ENCODE data around the gene D2HGDH.
"Not testable (repeated sequence)": the region's sequence is repeated elsewhere in the genome, so short reads cannot be mapped to it uniquely, and the experiment has no call there.

D2HGDH gene

DNA sequence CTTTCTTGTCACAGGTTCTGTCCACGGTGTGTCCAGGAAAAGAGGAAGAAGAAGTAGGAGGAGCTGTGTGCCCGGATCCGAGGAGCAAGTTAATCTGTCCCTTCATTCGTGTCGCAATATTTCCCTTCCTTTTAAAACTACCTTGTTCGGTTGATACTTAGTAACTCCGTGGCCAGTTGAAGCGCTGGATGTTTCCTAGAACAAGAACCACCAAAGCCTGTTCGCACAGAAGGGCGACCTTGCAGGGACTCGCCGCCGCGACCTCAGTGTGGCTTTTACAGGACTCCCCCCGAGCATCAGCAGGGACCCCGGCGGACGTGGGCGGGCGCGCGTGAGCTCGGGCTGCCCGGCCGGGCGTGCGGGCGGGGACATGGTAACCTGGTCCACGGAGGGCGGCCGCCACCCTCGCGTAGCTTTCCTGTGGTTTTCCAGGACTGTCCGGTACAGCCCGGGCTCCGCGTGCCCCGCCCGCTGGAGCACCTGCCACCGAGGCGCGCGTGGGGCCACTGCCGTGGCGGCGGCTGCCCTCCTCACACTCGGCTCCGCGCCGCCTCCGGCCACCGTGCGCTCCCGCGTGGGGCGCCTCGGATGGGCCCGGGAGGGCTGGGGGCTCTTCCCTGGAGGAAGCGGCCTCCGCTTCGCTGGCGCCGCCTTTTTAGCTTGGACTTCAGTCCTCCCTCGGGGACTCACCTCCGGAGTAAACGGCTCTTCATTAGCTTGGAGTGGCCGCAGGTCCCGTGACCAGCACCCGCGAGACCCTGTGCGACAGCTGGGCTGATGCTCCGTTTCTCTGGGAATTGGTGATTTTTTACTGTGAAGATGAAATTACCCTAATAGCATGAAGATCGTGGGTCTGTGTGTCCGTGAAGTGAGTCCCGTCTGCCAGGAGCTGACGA is 9.2 kb upstream of the D2HGDH start:
- no peak for DNase-seq (ENCODE audit: low read depth)

GRCh38 chr2:241726459-241726858 is 8.0 kb upstream of the D2HGDH start:
- no peak for DNase-seq (ENCODE audit: low read depth)

- no peak for DNase-seq (ENCODE audit: low read depth)
Observed at GRCh38 chr2:241728000-241728399, 6.4 kb upstream of the D2HGDH start.

GRCh38 chr2:241728627-241729026 is 5.8 kb upstream of the D2HGDH start:
- no peak for DNase-seq (ENCODE audit: low read depth)

- DNase-seq (ENCODE audit: low read depth): no peak
Observed at GRCh38 chr2:241729868-241730267, 4.6 kb upstream of the D2HGDH start.

DNA sequence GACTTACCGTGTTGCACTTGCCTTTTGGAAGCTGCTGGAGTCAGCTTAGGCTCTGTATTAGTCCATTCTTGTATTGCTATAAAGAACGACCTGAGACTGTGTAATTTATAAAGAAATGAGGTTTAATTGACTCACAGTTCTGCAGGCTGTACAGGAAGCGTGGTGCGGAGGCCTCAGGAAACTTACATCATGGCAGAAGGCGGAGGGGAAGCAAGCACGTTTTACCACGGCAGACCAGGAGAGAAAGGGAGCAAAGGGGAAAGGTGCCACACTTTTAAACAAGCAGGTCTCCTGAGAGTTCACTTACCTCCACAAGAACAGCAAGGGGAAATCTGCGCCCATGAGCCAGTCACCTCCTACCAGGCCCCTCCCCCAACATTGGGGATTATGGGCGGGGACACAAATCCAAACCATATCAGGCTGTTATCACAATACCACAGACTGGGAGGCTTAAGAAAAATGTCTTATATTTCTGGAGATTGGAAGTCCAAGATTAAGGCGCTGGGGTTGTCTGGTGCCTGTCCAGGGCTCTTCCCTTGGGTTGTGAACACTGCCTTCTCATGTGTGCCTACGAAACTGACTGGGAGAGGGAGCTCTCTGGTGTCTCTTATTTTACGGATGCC is 3.6 kb upstream of the D2HGDH start:
- no peak for DNase-seq (ENCODE audit: low read depth)

GRCh38 chr2:241732513-241733186 is 1.8 kb upstream of the D2HGDH start:
- DNase-seq (ENCODE audit: low read depth): peak; percentile 36

DNA sequence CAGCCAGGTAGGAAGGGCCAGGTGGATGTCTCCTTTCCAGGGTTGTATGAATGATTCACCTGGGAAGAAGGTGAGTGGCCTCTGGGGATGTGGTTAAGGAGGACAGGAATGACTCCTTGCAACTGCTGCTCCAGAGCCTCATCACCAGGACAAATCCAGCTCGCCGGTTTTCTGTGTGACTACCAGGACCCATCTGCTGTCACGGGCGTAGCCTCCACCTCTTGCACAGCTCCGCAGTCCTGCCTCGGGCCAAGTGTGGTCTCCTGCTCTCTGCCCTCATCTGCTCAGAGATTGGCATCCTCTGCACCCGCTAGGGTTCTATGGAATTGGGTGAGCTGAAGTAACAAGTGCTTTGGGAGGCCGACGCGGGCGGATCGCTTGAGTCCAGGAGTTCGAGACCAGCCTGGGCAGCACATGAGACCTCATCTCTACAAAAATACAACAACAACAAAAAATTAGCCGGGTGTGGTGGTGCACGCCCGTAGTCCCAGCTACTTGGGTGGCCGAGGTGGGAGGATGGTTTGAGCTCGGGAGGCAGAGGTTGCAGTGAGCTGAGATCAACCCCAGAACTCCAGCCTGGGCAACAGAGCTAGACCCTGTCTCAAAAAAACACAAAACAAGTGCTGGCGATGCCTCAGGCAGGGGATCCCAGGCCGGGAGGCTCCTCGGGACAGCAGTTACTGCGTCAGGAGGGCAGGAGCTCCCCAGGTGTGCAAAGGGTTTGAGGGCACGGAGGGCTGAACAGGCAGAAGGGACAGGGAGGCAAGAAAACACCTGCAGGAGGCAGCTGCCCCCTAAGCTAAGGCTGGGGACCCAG is 831 bp upstream of the D2HGDH start:
- DNase-seq (ENCODE audit: low read depth): no peak

- no peak for DNase-seq (ENCODE audit: low read depth)
Observed at GRCh38 chr2:241734208-241734466, 293 bp upstream of the D2HGDH start.

GRCh38 chr2:241736111-241736510 is 1.7 kb downstream of the D2HGDH start:
- DNase-seq (ENCODE audit: low read depth): no peak

DNA sequence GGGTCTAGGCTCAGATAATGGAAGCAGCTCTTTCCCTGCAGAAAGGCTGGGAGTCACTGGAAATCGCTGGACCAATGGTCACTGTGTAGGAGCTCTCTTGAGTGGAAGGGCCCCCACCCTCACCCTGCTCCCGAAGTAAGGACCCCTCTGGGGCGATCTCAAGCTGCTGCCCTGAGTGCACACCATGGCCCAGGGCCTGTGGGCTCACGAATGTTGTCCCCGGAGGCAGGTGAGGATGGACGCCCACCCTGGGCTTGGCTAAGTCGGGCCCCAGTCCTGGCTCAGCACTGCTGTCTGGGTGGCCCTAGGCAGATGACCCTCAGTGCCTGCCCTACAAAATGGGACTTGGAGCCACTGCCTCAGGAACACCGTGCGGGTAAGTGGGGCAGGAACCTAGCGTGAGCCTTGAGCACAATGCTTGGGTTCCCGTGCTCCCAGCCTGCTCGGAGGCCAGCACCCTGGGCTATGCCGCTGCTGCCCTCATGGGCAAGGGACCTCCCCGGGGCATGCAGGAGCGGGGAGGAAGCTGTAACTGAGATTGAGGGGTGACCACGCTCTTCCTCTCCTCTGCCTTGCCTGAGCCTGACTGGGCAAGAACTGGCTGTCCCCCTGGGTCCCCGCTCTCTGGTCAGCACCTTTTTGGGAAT is 3.7 kb downstream of the D2HGDH start:
- no peak for DNase-seq (ENCODE audit: low read depth)

DNA sequence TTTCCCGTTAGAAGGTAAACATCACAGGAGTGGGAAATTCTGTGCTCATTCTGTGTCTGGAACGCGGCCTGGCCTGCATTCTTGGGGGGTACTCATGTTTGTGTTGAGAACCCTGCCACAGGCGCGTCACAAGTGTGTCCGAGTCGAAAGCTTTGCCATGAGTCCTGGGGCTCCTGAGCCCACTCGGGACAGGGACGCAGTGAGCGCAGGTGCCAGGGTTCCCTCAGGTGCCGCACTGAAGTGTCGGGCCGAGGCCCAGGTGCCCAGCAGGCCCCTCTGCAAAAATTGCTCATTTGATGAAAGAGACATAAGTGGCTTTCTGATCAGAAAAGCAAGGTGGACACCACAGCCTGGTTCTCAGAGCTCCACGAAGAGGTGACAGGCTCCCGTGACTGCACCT is 4.7 kb downstream of the D2HGDH start:
- DNase-seq (ENCODE audit: low read depth): no peak

GRCh38 chr2:241739651-241740050 is 5.2 kb downstream of the D2HGDH start:
- peak; percentile 15 for DNase-seq (ENCODE audit: low read depth)

DNA sequence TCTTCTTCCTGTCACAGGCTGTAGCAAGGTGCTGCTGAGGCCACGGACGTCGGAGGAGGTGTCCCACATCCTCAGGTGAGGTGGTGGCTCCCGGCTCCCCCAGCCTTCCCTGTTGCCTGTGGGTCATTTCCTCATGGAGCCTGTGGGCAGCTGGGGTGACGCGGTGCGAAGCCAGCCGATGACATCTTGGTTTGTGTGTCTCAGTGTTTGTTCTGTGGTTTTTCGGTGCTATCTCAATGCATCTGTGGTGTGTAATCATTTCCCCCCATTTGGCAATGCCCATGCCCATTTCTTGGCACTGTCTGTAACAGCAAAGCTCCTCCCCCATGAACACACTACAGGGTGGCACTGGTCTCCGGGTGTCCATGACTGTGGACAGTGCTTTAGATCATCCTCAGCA is 6.6 kb downstream of the D2HGDH start:
- peak; percentile 17 for DNase-seq (ENCODE audit: low read depth)

DNA sequence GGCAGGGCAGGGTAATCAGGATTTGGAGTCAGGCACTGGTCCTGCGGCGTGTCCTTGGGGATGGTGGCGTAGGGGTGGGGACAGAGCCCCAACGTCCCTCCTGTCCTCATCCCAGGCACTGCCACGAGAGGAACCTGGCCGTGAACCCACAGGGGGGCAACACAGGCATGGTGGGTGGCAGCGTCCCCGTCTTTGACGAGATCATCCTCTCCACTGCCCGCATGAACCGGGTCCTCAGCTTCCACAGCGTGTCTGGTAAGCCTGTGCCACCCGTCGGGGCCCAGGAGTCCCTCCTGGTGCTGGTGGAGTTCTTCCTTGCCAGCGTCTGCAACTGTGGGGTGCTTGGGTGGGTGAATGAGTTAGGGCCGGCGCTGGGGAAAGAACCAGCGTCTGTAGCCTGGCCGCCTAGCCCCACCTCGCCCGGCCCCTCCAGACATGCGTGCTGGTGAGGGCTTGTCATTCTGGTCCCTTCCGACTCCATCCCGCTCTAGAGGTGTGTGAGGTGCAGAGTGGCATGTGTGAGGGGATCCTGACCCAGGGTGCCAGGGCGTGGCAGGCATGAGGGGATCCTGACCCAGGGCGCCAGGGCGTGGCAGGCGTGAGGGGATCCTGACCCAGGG is 8.0 kb downstream of the D2HGDH start:
- DNase-seq (ENCODE audit: low read depth): no peak

DNA sequence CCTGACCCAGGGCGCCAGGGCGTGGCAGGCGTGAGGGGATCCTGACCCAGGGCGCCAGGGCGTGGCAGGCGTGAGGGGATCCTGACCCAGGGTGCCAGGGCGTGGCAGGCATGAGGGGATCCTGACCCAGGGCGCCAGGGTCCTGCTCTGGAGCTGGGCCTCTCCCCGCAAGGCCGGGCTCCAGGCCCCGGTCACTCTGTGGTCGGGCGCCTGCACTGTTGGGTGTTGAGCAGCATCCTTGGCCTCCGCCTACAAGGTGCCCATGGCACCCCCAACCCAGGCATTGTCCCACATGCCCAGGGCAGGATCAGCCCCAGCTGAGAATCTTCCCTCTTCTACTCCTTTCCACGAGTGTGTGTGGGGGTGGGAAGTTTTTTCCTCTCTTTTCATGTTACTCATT is 8.6 kb downstream of the D2HGDH start:
- DNase-seq (ENCODE audit: low read depth): not testable (repeated sequence)

- DNase-seq (ENCODE audit: low read depth): no peak
Observed at GRCh38 chr2:241743620-241744019, 9.2 kb downstream of the D2HGDH start.

DNA sequence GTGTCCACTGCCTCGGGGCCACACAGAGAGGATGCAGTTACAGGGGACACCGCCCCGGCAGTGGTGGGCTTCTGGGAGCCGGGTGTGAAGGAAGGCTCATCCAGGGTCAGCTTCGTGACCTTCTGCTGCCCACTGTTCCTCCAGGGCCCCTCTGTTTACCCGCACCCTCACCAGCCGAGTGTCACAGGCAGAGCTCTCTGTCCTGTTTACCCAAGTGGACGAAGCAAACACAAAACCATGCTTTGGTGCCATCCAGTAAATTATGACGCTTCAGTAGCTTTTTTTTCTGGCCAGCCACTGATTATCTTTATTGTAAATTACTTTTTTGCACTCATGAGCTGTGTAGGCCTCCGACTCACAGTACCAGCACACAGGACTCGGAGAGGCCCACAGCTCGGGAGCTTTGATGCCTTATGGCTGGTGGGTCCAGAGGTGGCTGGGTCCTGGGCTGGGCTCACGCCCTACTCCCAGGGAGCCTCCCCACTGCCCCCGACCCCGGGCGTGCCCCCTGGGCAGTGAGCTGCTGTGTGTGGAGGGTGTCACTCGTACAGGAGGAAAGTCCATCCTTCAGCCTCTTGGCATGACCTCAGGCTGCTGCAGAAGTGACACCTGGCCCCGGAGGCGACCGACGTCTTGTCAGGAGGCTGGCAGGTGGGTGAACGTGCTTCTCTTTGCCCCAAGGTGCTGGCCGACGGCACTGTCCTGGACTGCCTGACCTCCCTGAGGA is 9.8 kb downstream of the D2HGDH start:
- DNase-seq (ENCODE audit: low read depth): no peak

GRCh38 chr2:241745276-241745675 is 10.8 kb downstream of the D2HGDH start:
- DNase-seq (ENCODE audit: low read depth): no peak

GRCh38 chr2:241746084-241746483 is 11.7 kb downstream of the D2HGDH start:
- no peak for DNase-seq (ENCODE audit: low read depth)
